Thyroid gland (tissue), 4 donors: ENCODE measurements around the gene LRRC4C. TPM values are rescaled to one million over a fixed set of nuclear protein-coding genes. Genes with fewer than 3 reads are reported as not detected.

Experiments used
- DNase-seq, 2 donors: peaks; one replicate each; pipeline ENCODE4 v3.0.0-alpha.2; 2019
- H3K27ac ChIP-seq, 3 donors: fragments of 200-600 bp; sonication (generic); 1 replicate in 2 of 3; 2 replicates in 1 of 3; pipeline ENCODE4 v1.5.1; 2016 to 2019; ENCODE audit warnings: mild to moderate bottlenecking in 1 of 3, moderate library complexity in 1 of 3
- H3K27me3 ChIP-seq: fragments of 200-600 bp; sonication (generic); one replicate; pipeline ENCODE4 v1.5.1; 2019
- H3K36me3 ChIP-seq, 2 donors: fragments of 200-600 bp; sonication (generic); one replicate each; pipeline ENCODE4 v1.5.1; 2016 to 2019
- H3K4me1 ChIP-seq, 2 donors: fragments of 200-600 bp; sonication (generic); one replicate each; pipeline ENCODE4 v1.5.1; 2017 to 2019
- H3K4me3 ChIP-seq, 3 donors: fragments of 200-600 bp; sonication (generic); replicated peaks in 1 of 3; 1 replicate in 2 of 3; 2 replicates in 1 of 3; pipeline ENCODE4 v1.5.1; 2016; ENCODE audit warnings: mild to moderate bottlenecking in 1 of 3
- H3K9me3 ChIP-seq: fragments of 200-600 bp; sonication (generic); one replicate; pipeline ENCODE4 v1.5.1; 2017
- POLR2A ChIP-seq, 2 donors: fragments of 450-650 bp; IDR thresholded peaks; one replicate each; pipeline ENCODE4 v1.6.1; 2017; ENCODE audit warnings: antibody characterized with exemption in 2 of 2, mild to moderate bottlenecking in 2 of 2, moderate library complexity in 1 of 2
- WGBS, 2 donors: methylation state at CpG; one replicate each; pipeline ENCODE4 v1.1.5; 2017; 5-methylcytosine and 5-hydroxymethylcytosine counted together
- intact Hi-C: fragments of 100-400 bp; cut with DNase I; formaldehyde crosslinking; loops from one replicate; pipeline ENCODE4 v1.15.1; 2023
- total RNA-seq, 4 donors: library from RNA; depleted of rRNA; stranded (reverse); fragments of >200 nt; gene quantifications; one replicate each; pipeline ENCODE4 v1.2.3, GENCODE V29; 2016
- TF ChIP-seq, protein P1 (sequence below), 6 experiments: fragments of 200-600 bp in 3 of 6; fragments of 450-650 bp in 3 of 6; sonication (generic) in 3 of 6; IDR thresholded peaks; one replicate each; pipeline ENCODE4 v1.5.1; 2016 to 2019; ENCODE audit warnings: antibody characterized with exemption in 6 of 6, mild to moderate bottlenecking in 2 of 6, inconsistent platforms in 1 of 6, moderate library complexity in 1 of 6

Gene LRRC4C
- total RNA-seq, 4 donors from 2014 or later = 4.6 to 13.9 (median 7.8) TPM

DNA sequence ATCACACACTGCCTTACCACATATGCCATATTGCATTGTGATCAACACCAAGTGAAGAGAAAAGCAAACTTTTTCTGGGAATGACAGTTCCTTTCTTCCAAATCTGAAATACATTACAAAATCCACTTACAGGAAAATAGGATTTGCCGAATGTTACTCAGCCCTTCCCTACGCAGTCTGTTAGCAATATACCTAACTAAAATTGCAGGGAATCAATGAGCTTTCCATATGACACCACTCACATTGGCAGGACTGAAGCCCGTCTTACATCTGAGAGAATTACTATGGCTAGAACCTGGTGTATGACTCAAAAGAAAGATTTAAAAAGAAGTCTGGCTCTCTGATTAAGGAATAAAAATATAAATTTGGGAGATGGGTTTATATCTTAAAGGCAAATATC lies 136.0 kb downstream of the LRRC4C start:
- H3K4me1 ChIP-seq = no peaks in the 10 kb centered on the region
- no peaks in the 10 kb centered on the region for H3K9me3 ChIP-seq
- intact Hi-C loops = no loop called here

DNA sequence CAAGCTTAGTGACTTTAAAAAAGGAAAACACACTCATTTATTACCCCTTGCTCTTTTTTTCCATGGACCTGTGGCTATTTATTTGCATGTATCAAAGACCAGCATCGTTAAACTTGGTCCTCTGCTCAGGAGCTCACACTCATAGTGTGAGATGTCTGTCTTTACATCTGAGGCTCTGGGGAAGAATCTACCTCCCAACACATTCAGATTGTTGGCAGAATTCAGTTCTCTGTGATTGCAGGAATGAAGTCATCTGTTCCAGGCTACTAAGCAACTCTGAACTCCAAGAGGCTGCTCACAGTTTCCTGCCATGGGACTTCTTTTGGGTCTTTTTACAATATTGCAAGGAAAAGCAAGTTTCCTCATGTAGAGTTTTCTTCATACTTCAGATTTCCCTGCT lies 138.8 kb downstream of the LRRC4C start:
- Histone ChIP-seq H3K9me3 (no peaks in the 10 kb centered on the region), H3K4me3 (no peak overlapping the region), H3K27ac (no peak overlapping the region), H3K4me1 (no peaks in the 10 kb centered on the region), H3K36me3 (no peaks in the 10 kb centered on the region), H3K27me3 (no peaks in the 10 kb centered on the region)
- DNase-seq = no peak
- TF ChIP-seq POLR2A (IDR thresholded peaks at IDR 0.05) = no peak
- TF ChIP-seq, protein P1, sequence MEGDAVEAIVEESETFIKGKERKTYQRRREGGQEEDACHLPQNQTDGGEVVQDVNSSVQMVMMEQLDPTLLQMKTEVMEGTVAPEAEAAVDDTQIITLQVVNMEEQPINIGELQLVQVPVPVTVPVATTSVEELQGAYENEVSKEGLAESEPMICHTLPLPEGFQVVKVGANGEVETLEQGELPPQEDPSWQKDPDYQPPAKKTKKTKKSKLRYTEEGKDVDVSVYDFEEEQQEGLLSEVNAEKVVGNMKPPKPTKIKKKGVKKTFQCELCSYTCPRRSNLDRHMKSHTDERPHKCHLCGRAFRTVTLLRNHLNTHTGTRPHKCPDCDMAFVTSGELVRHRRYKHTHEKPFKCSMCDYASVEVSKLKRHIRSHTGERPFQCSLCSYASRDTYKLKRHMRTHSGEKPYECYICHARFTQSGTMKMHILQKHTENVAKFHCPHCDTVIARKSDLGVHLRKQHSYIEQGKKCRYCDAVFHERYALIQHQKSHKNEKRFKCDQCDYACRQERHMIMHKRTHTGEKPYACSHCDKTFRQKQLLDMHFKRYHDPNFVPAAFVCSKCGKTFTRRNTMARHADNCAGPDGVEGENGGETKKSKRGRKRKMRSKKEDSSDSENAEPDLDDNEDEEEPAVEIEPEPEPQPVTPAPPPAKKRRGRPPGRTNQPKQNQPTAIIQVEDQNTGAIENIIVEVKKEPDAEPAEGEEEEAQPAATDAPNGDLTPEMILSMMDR (IDR thresholded peaks at IDR 0.05) = no peak
- 24 to 35% methylated on average over 1 of the region's 1 CpG for WGBS, 2 donors
- intact Hi-C loops = no loop called here

More for the DNA sequence above, 136.0 kb downstream of the LRRC4C start:
- 94 to 96% methylated on average over 3 of the region's 3 CpGs for WGBS, 2 donors
- Histone ChIP-seq H3K27me3 (no peaks in the 10 kb centered on the region), H3K4me3 (no peak overlapping the region), H3K27ac (no peak overlapping the region), H3K36me3 (no peaks in the 10 kb centered on the region)
- TF ChIP-seq, protein P1 (IDR thresholded peaks at IDR 0.05) = no peak
- TF ChIP-seq POLR2A (IDR thresholded peaks at IDR 0.05) = no peak
- no peak for DNase-seq

DNA sequence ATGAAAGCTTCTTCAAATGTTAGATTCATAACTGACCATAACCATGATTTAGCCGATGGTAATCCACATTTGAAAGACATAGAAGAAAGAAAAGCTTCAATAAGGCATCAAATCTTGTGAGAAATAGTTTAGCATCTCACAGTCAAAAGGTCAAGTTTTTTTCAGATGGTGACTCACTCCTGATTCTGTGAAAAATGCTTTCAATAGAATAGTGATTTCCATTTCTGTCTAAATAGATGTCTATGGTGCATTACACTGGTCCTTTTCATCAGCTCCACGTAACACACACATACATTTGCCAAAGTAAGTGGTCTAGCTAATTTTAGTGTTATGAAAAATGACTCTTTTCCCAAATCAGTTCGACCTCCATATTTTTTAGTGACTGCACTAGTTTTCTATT lies 139.2 kb downstream of the LRRC4C start:
- no peak for DNase-seq
- Histone ChIP-seq H3K36me3 (no peaks in the 10 kb centered on the region), H3K27me3 (no peaks in the 10 kb centered on the region), H3K4me3 (no peak overlapping the region), H3K27ac (no peak overlapping the region), H3K9me3 (no peaks in the 10 kb centered on the region), H3K4me1 (no peaks in the 10 kb centered on the region)
- intact Hi-C loops = no loop called here
- WGBS, 2 donors = 75 to 81% methylated on average over 3 of the region's 3 CpGs
- TF ChIP-seq, protein P1 (IDR thresholded peaks at IDR 0.05) = no peak
- no peak for TF ChIP-seq POLR2A (IDR thresholded peaks at IDR 0.05)

DNA sequence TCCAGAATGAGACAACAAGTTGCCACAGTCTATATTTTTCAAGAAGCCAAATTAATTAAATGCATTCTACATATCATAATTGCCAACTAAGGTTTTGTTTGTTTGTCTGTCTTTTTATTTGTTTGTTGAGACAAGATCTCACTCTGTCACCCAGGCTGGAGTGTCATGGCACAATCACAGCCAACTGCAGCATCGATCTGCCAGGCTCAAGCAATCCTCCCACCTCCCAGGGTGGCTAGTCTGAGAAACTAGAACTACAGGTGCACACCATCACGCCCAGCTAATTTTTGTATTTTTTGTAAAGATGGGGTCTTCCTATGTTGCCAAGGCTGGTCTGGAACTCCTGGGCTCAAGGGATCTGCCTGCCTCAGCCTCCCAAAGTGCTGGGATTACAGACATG lies 140.0 kb downstream of the LRRC4C start:
- Histone ChIP-seq H3K27me3 (no peaks in the 10 kb centered on the region), H3K4me1 (no peaks in the 10 kb centered on the region), H3K9me3 (no peaks in the 10 kb centered on the region), H3K36me3 (no peaks in the 10 kb centered on the region), H3K4me3 (no peak overlapping the region), H3K27ac (no peak overlapping the region)
- WGBS, 2 donors = 93 to 94% methylated on average over 2 of the region's 2 CpGs
- intact Hi-C loops = no loop called here
- TF ChIP-seq POLR2A (IDR thresholded peaks at IDR 0.05) = no peak
- TF ChIP-seq, protein P1 (IDR thresholded peaks at IDR 0.05) = no peak
- no peak for DNase-seq

DNA sequence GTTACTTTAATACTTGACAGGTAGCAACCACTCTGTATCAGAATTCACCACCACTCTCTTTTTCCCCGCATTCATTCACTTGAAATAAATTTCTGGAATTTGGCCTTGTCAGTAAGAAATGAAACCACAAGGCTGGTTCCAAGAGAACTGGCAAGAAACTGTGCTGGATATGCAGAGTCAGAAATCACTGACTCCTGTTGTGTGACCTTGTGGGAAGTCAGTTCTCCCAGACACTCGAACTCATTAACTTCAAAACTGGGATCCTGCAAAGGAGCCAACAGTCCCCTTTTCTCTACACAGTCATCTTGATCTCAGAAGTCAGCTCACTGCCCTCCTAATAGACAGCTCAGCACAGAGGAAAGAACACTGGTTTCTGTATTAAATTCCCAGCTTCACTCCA lies 142.7 kb downstream of the LRRC4C start:
- TF ChIP-seq, protein P1 (IDR thresholded peaks at IDR 0.05) = no peak
- no peak for TF ChIP-seq POLR2A (IDR thresholded peaks at IDR 0.05)
- Histone ChIP-seq H3K36me3 (no peaks in the 10 kb centered on the region), H3K4me3 (no peak overlapping the region), H3K27ac (peak overlapping the region in 1 of 3 donors; percentile 14), H3K9me3 (no peaks in the 10 kb centered on the region), H3K27me3 (no peaks in the 10 kb centered on the region), H3K4me1 (no peaks in the 10 kb centered on the region)
- 35 to 58% methylated on average over 2 of the region's 2 CpGs for WGBS, 2 donors
- intact Hi-C loops = no loop called here
- DNase-seq = peak in 1 of 2 donors; percentile 14
